Measurements from ENCODE around the gene MEGF11.

The MEGF11 gene

DNA sequence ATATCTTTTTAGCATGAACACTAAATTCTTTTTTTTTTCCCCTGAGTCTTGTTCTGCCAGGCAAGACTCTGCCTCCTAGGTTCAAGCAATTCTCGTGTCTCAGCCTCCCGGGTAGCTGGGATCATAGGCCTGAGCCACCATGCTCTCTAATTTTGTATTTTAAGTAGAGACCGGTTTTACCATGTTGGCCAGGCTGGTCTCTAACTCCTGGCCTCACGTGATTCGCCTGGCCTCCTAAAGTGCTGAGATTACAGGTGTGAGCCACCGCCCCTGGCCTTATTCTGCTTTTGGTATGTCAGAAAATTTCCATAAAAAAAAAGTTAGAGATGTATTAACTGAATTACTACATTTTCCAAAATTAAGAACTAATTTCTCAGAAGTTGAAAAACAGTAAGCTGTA is 370.0 kb downstream of the MEGF11 start (continued):
- TF ChIP-seq, protein P1, sequence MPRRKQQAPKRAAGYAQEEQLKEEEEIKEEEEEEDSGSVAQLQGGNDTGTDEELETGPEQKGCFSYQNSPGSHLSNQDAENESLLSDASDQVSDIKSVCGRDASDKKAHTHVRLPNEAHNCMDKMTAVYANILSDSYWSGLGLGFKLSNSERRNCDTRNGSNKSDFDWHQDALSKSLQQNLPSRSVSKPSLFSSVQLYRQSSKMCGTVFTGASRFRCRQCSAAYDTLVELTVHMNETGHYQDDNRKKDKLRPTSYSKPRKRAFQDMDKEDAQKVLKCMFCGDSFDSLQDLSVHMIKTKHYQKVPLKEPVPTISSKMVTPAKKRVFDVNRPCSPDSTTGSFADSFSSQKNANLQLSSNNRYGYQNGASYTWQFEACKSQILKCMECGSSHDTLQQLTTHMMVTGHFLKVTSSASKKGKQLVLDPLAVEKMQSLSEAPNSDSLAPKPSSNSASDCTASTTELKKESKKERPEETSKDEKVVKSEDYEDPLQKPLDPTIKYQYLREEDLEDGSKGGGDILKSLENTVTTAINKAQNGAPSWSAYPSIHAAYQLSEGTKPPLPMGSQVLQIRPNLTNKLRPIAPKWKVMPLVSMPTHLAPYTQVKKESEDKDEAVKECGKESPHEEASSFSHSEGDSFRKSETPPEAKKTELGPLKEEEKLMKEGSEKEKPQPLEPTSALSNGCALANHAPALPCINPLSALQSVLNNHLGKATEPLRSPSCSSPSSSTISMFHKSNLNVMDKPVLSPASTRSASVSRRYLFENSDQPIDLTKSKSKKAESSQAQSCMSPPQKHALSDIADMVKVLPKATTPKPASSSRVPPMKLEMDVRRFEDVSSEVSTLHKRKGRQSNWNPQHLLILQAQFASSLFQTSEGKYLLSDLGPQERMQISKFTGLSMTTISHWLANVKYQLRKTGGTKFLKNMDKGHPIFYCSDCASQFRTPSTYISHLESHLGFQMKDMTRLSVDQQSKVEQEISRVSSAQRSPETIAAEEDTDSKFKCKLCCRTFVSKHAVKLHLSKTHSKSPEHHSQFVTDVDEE (CRISPR knock-in tag; IDR thresholded peaks at IDR 0.05): no peak
- TF ChIP-seq ZNF70 (CRISPR knock-in tag; IDR thresholded peaks at IDR 0.05): no peak
- TF ChIP-seq, protein P2, sequence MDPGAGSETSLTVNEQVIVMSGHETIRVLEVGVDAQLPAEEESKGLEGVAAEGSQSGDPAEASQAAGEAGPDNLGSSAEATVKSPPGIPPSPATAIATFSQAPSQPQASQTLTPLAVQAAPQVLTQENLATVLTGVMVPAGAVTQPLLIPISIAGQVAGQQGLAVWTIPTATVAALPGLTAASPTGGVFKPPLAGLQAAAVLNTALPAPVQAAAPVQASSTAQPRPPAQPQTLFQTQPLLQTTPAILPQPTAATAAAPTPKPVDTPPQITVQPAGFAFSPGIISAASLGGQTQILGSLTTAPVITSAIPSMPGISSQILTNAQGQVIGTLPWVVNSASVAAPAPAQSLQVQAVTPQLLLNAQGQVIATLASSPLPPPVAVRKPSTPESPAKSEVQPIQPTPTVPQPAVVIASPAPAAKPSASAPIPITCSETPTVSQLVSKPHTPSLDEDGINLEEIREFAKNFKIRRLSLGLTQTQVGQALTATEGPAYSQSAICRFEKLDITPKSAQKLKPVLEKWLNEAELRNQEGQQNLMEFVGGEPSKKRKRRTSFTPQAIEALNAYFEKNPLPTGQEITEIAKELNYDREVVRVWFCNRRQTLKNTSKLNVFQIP (CRISPR knock-in tag; IDR thresholded peaks at IDR 0.05; ENCODE audit: borderline replicate concordance, low read depth): no peak
- TF ChIP-seq ESRRG (CRISPR knock-in tag; IDR thresholded peaks at IDR 0.05): no peak
- no peak for TF ChIP-seq ZFP3 (CRISPR knock-in tag; IDR thresholded peaks at IDR 0.05)
- no peak for TF ChIP-seq TOX (CRISPR knock-in tag; IDR thresholded peaks at IDR 0.05; ENCODE audit: borderline replicate concordance)

DNA sequence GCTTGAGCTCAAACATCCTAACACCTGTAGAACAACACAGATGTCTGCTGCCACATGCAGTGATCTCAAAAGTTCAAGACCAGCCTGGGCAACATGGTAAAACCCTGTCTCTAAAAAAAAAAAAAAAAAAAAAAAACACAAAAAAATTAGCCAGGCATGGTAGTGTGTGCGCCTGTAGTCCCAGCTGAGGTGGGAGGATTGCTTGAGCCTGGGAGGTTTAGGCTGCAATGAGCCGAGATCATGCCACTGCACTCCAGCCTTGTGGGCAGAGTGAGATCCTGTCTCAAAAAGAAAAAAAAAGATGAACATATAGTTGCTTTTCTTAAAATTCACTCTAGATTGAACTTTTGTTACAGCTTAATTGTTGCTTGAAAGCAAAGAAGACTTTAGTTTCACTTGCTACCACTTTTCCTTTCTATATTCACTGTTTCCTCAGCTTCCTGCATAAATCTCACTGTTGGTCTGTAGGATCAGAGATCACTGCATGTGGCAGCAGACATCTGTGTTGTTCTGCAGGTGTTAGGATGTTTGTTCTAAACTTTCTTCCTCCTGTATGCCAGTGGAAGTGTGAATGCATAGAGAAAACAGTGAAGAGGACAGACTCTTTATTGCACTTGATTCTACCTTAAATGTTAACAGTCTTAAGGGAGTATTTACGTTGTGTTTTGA is 371.6 kb downstream of the MEGF11 start:
- ATAC-seq: no peak
- TF ChIP-seq ZFP3 (CRISPR knock-in tag; IDR thresholded peaks at IDR 0.05): no peak
- TF ChIP-seq ZC3H10 (CRISPR knock-in tag; IDR thresholded peaks at IDR 0.05): no peak
- TF ChIP-seq, protein P3, sequence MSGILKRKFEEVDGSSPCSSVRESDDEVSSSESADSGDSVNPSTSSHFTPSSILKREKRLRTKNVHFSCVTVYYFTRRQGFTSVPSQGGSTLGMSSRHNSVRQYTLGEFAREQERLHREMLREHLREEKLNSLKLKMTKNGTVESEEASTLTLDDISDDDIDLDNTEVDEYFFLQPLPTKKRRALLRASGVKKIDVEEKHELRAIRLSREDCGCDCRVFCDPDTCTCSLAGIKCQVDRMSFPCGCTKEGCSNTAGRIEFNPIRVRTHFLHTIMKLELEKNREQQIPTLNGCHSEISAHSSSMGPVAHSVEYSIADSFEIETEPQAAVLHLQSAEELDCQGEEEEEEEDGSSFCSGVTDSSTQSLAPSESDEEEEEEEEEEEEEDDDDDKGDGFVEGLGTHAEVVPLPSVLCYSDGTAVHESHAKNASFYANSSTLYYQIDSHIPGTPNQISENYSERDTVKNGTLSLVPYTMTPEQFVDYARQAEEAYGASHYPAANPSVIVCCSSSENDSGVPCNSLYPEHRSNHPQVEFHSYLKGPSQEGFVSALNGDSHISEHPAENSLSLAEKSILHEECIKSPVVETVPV (CRISPR knock-in tag; IDR thresholded peaks at IDR 0.05): no peak

DNA sequence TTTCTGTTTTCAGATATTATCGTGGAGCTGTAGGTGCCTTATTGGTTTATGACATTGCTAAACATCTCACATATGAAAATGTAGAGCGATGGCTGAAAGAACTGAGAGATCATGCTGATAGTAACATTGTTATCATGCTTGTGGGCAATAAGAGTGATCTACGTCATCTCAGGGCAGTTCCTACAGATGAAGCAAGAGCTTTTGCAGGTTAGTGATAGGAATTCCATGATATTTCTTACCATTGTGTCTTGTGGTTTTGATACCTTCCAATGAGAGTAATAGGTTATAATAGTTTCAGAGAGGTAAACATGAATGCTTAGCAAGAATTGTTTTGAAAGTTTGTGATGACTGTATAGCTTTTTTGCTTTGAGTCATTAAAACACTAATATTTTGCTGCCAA is 375.8 kb downstream of the MEGF11 start:
- no peak for ATAC-seq
- no peak for TF ChIP-seq SNAI2 (CRISPR knock-in tag; IDR thresholded peaks at IDR 0.05)
- TF ChIP-seq, protein P2 (CRISPR knock-in tag; IDR thresholded peaks at IDR 0.05; ENCODE audit: borderline replicate concordance, low read depth): no peak
- TF ChIP-seq ZNF8 (CRISPR knock-in tag; IDR thresholded peaks at IDR 0.05): no peak
- no peak for TF ChIP-seq TOX (CRISPR knock-in tag; IDR thresholded peaks at IDR 0.05; ENCODE audit: borderline replicate concordance)
- TF ChIP-seq TCF4 (CRISPR knock-in tag; IDR thresholded peaks at IDR 0.05; ENCODE audit: borderline replicate concordance): no peak
- TF ChIP-seq, protein P4, sequence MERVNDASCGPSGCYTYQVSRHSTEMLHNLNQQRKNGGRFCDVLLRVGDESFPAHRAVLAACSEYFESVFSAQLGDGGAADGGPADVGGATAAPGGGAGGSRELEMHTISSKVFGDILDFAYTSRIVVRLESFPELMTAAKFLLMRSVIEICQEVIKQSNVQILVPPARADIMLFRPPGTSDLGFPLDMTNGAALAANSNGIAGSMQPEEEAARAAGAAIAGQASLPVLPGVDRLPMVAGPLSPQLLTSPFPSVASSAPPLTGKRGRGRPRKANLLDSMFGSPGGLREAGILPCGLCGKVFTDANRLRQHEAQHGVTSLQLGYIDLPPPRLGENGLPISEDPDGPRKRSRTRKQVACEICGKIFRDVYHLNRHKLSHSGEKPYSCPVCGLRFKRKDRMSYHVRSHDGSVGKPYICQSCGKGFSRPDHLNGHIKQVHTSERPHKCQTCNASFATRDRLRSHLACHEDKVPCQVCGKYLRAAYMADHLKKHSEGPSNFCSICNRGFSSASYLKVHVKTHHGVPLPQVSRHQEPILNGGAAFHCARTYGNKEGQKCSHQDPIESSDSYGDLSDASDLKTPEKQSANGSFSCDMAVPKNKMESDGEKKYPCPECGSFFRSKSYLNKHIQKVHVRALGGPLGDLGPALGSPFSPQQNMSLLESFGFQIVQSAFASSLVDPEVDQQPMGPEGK (CRISPR knock-in tag; IDR thresholded peaks at IDR 0.05; ENCODE audit: borderline replicate concordance): no peak
- no peak for TF ChIP-seq ARNTL (CRISPR knock-in tag; IDR thresholded peaks at IDR 0.05; ENCODE audit: borderline replicate concordance, low read depth)
- no peak for TF ChIP-seq ZNF70 (CRISPR knock-in tag; IDR thresholded peaks at IDR 0.05)
- TF ChIP-seq BACH2 (CRISPR knock-in tag; IDR thresholded peaks at IDR 0.05; ENCODE audit: borderline replicate concordance): no peak
- TF ChIP-seq ISL1 (CRISPR knock-in tag; IDR thresholded peaks at IDR 0.05): no peak
- no peak for TF ChIP-seq OSR1 (CRISPR knock-in tag; IDR thresholded peaks at IDR 0.05)
- TF ChIP-seq PPARA (CRISPR knock-in tag; IDR thresholded peaks at IDR 0.05; ENCODE audit: borderline replicate concordance): no peak
- no peak for TF ChIP-seq RARB (CRISPR knock-in tag; IDR thresholded peaks at IDR 0.05)
- TF ChIP-seq ZFP3 (CRISPR knock-in tag; IDR thresholded peaks at IDR 0.05): no peak

DNA sequence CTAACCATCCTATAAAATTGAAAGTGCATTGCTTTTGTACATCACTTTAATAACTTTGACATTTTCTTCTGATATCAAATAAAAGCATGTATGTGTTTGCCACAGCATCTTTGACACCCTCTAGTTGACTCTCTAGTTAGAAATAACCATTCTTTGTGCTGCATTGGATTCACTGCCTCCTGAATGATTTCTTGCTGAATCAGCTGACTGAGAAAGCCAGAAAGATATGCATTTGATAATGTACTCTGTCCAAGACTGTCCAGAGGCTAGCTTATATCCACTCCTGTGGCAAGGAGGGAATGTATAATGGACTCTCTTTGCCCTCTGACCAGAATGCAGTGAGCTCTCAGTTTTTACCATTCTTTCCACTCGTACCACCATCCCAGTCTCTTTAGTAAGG is 378.1 kb downstream of the MEGF11 start:
- TF ChIP-seq ZNF70 (CRISPR knock-in tag; IDR thresholded peaks at IDR 0.05) (no peak), ARNTL (CRISPR knock-in tag; IDR thresholded peaks at IDR 0.05; ENCODE audit: borderline replicate concordance, low read depth) (no peak), ZFP30 (CRISPR knock-in tag; IDR thresholded peaks at IDR 0.05) (no peak), SNAI2 (CRISPR knock-in tag; IDR thresholded peaks at IDR 0.05) (no peak), ZC3H10 (CRISPR knock-in tag; IDR thresholded peaks at IDR 0.05) (no peak), BACH2 (CRISPR knock-in tag; IDR thresholded peaks at IDR 0.05; ENCODE audit: borderline replicate concordance) (no peak), CSDC2 (CRISPR knock-in tag; IDR thresholded peaks at IDR 0.05) (no peak), ZFP3 (CRISPR knock-in tag; IDR thresholded peaks at IDR 0.05) (no peak), GLIS3 (CRISPR knock-in tag; IDR thresholded peaks at IDR 0.05) (no peak), ZNF565 (CRISPR knock-in tag; conservative IDR thresholded peaks at IDR 0.05; ENCODE audit: low read depth) (no peak), TCF4 (CRISPR knock-in tag; IDR thresholded peaks at IDR 0.05; ENCODE audit: borderline replicate concordance) (no peak), OSR1 (CRISPR knock-in tag; IDR thresholded peaks at IDR 0.05) (no peak)
- TF ChIP-seq, protein P4 (CRISPR knock-in tag; IDR thresholded peaks at IDR 0.05; ENCODE audit: borderline replicate concordance): no peak
- no peak for ATAC-seq
